Measurements from ENCODE around the gene CRHR1.

CRHR1 gene

DNA sequence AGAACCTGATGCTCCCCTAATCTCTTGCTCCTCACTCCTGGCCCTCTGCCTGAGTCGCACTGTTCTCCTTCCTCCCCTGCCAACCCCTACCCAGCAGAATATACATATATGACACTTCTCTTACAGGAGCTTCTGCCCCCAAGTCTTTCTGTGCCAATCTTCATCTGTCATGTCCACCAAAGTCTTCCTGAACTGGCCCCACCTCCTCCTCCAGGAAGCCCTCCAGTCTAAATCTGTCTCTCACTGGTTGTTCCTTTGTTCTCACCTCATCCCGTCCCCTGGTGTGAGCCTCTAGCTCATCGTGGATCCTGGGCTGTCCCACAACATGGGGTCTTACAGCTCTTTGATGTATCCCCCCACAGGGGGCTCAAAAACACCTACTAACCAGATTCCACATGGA, 8.3 kb downstream of the CRHR1 start:
- H3K27me3 Mint-ChIP-seq (ENCODE audit: low read depth) = peaks cover 91% of the 10 kb centered on the region
- H3K27ac Mint-ChIP-seq = no peak overlapping the region

DNA sequence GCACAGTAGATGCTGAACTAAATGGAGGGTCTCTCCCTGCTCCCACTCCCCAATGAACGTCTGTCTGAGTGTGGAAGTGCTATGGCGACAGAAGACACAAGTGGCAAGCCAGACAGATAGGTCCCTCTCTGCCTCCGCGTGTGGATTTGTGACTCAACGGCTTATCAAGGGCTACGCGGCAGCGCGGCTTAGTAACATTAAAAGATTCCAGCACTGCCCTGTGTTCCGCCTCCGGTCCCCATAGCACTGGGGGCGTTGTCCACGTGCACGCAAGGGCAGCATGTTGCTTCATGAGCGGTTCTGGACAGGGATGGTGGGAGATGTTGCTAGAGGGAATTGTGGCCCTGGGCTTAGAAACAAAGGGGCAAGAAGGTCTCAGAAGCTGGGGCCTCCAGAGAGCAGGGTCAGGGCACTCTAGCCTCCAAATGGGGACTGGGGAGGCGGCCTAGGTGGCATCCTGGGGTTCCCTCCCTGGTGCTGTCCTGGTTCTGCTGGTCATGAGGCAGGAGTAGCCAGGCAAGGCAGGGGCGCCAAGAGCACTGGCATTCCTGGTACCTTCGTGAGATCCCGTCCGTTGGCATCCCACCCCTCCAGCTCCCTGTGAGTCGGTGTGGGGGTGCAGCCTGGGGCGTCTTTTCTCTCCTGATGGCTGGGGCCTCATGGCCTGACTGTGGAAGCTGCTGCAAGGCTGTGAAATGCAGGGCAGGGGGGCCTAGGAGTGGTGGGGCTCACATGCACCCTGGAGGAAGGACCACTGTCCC, 9.1 kb downstream of the CRHR1 start:
- TF ChIP-seq, protein P1, sequence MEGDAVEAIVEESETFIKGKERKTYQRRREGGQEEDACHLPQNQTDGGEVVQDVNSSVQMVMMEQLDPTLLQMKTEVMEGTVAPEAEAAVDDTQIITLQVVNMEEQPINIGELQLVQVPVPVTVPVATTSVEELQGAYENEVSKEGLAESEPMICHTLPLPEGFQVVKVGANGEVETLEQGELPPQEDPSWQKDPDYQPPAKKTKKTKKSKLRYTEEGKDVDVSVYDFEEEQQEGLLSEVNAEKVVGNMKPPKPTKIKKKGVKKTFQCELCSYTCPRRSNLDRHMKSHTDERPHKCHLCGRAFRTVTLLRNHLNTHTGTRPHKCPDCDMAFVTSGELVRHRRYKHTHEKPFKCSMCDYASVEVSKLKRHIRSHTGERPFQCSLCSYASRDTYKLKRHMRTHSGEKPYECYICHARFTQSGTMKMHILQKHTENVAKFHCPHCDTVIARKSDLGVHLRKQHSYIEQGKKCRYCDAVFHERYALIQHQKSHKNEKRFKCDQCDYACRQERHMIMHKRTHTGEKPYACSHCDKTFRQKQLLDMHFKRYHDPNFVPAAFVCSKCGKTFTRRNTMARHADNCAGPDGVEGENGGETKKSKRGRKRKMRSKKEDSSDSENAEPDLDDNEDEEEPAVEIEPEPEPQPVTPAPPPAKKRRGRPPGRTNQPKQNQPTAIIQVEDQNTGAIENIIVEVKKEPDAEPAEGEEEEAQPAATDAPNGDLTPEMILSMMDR (IDR thresholded peaks at IDR 0.05; ENCODE audit: unreplicated experiment in 3 of 3) = no peak
- Mint-ChIP-seq H3K27me3 (ENCODE audit: low read depth) (peaks cover 84% of the 10 kb centered on the region), H3K27ac (no peak overlapping the region), H3K9me3 (no peaks in the 10 kb centered on the region), H3K4me3 (no peak overlapping the region), H3K36me3 (ENCODE audit: low read depth) (no peaks in the 10 kb centered on the region), H3K4me1 (peaks cover 14% of the 10 kb centered on the region)

More for the DNA sequence above, 8.3 kb downstream of the CRHR1 start:
- Mint-ChIP-seq H3K4me1 (peaks cover 14% of the 10 kb centered on the region), H3K9me3 (no peaks in the 10 kb centered on the region), H3K36me3 (ENCODE audit: low read depth) (no peaks in the 10 kb centered on the region), H3K4me3 (no peak overlapping the region)
- TF ChIP-seq, protein P1 (IDR thresholded peaks at IDR 0.05; ENCODE audit: unreplicated experiment in 3 of 3) = no peak

DNA sequence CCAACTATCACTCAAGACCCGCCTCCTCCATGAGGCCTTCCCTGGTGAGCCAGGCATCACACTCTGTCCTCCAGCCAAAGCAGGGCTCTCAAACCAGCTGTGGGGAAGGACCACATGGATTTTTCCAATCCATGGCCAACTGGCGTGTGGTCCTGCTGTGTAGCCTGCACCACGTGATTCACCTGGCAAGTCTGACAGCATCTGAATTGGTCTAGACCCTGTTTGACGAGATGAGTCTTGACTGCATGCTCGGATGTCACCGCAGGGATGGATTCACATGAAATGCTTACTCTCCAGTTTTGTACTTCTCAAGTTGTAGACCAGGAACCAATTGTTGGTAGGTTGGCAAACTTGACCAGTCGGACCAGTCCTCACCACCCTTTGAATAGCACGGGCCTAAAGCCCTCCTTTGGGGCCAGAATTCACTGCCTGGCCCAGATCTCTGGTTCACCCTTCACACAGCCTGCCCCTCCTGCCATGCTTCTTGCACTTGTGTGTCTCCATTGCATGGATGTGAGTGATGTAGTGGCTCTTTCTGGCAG, 9.9 kb downstream of the CRHR1 start:
- H3K27me3 Mint-ChIP-seq (ENCODE audit: low read depth) = peaks cover 75% of the 10 kb centered on the region
- H3K36me3 Mint-ChIP-seq (ENCODE audit: low read depth) = no peaks in the 10 kb centered on the region
- H3K9me3 Mint-ChIP-seq = no peaks in the 10 kb centered on the region
- H3K27ac Mint-ChIP-seq = no peak overlapping the region
- peaks cover 14% of the 10 kb centered on the region for H3K4me1 Mint-ChIP-seq
- no peak overlapping the region for H3K4me3 Mint-ChIP-seq
- TF ChIP-seq, protein P1 (IDR thresholded peaks at IDR 0.05; ENCODE audit: unreplicated experiment in 3 of 3) = no peak

DNA sequence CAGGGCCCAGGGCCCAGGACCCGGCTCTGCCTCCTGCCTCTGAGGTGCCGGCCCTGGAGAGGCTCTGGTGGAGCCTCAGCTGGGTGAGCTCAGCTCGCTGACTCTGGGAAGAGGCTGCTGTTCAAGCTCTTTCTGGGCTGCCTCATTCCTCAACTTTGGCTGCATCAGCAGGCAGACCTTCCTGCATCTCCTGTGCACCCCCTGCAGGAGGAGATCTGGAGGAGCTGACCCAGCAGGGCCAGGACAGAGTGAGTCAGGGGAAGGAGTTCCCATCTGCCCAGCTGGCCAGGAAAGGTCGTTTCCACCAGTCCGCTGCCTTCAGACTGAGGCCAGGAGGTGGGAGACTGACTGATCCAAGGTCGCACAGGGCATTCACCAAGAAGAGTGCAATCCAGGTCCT, 10.7 kb downstream of the CRHR1 start:
- Mint-ChIP-seq H3K4me3 (no peak overlapping the region), H3K27me3 (ENCODE audit: low read depth) (peaks cover 69% of the 10 kb centered on the region), H3K27ac (no peak overlapping the region), H3K9me3 (no peaks in the 10 kb centered on the region), H3K36me3 (ENCODE audit: low read depth) (no peaks in the 10 kb centered on the region), H3K4me1 (peaks cover 11% of the 10 kb centered on the region)
- TF ChIP-seq, protein P1 (IDR thresholded peaks at IDR 0.05; ENCODE audit: unreplicated experiment in 3 of 3) = no peak

DNA sequence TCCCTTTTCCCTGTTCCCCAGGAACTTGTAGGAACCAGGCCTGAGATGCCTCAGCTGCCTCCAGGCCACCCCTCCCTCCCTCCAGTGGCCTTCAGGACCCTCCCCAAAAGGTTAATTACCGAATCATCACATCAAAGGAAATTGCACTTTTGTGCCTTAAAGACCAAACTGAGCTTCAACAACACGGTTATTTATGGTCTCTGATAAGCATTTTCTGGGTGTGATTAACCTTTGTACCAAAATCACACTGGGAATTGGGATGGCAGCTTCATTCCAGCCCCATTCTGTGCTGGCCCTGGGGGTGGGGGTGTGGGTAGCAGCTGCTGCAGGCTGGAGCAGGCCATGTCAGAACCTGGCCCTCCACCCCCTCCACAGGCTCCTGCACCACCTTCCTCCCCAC, 16.7 kb downstream of the CRHR1 start:
- no peaks in the 10 kb centered on the region for H3K36me3 Mint-ChIP-seq (ENCODE audit: low read depth)
- H3K27me3 Mint-ChIP-seq (ENCODE audit: low read depth) = peaks cover 64% of the 10 kb centered on the region
- peaks cover 3% of the 10 kb centered on the region for H3K4me1 Mint-ChIP-seq
- H3K4me3 Mint-ChIP-seq = no peak overlapping the region
- no peaks in the 10 kb centered on the region for H3K9me3 Mint-ChIP-seq
- TF ChIP-seq, protein P1 (IDR thresholded peaks at IDR 0.05; ENCODE audit: unreplicated experiment in 3 of 3) = no peak
- H3K27ac Mint-ChIP-seq = no peak overlapping the region

DNA sequence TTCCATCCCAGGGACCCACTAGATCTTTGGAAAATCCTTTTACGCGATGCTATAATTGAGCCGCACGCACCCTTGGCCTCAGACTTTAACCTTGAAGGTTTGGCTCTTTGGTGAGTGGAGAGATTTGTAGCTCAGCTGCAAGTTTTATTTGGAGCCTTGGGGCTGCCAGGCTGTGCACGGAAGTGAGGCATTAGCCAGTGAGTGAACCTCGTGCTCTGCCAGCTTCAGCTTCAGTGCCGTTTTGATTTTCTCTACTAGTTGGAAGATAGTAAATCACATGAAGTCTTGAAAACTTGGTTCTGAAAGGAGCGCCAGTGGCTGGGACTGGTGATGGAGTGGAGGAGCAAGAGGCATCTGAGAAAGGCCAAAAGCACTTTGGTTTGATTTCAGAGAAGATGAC, 17.3 kb downstream of the CRHR1 start:
- Mint-ChIP-seq H3K27ac (no peak overlapping the region), H3K27me3 (ENCODE audit: low read depth) (peaks cover 59% of the 10 kb centered on the region), H3K4me3 (no peak overlapping the region), H3K36me3 (ENCODE audit: low read depth) (no peaks in the 10 kb centered on the region), H3K4me1 (no peaks in the 10 kb centered on the region), H3K9me3 (no peaks in the 10 kb centered on the region)
- TF ChIP-seq, protein P1 (IDR thresholded peaks at IDR 0.05; ENCODE audit: unreplicated experiment in 3 of 3) = no peak

Data from nephron (organoid).